B cell (primary cell): Measurements from ENCODE around the gene PDE4B. TPM values are rescaled to one million over a fixed set of nuclear protein-coding genes. Genes with fewer than 3 reads are reported as not detected.

ENCODE experiments used
- ATAC-seq: fragments of 200-7000 bp; cut with Tn5 transposase; one replicate; pipeline ENCODE4 v1.10.0; 2021; ENCODE audit warnings: low read depth, mild to moderate bottlenecking, moderate number of reproducible peaks, moderate library complexity
- CTCF ChIA-PET: fragments of 350-600 bp; sonication (Branson Sonifier 250); formaldehyde crosslinking; loops from one replicate; lab custom pipeline; 2021; ENCODE audit warnings: antibody characterized with exemption, inconsistent platforms; lab: Charles Lee
- POLR2A ChIA-PET: fragments of 350-600 bp; sonication (Branson Sonifier 250); formaldehyde crosslinking; loops from one replicate; lab custom pipeline; 2021; ENCODE audit warnings: antibody characterized with exemption; lab: Charles Lee
- DNase-seq: peaks from one replicate; pipeline ENCODE4 v3.0.0; 2013
- H2AFZ ChIP-seq: 2 replicates; pipeline ENCODE4 v1.6.1; 2012; ENCODE audit warnings: mild to moderate bottlenecking, low read depth, low read length; ENCODE audit not compliant: insufficient read depth, poor library complexity, severe bottlenecking
- H3K27ac ChIP-seq, 2 donors: 1 replicate in 1 of 2; 2 replicates in 1 of 2; pipeline ENCODE4 v1.5.1; 2012 to 2013; ENCODE audit warnings: low read length in 2 of 2, mild to moderate bottlenecking in 2 of 2, moderate library complexity in 1 of 2
- H3K27me3 ChIP-seq, 4 experiments: fragments of 200-600 bp in 1 of 4; sonication (generic) in 1 of 4; replicated peaks in 1 of 4; 1 replicate in 2 of 4; 2 replicates in 2 of 4; pipeline versions ENCODE4 v1.6.1 to v1.7.0; 2013 to 2016; ENCODE audit warnings: low read length in 3 of 4, mild to moderate bottlenecking in 2 of 4, mixed read lengths in 1 of 4, moderate library complexity in 1 of 4; ENCODE audit not compliant: insufficient read depth in 4 of 4, control insufficient read depth in 3 of 4; ENCODE audit errors: control extremely low read depth in 1 of 4
- H3K36me3 ChIP-seq, 2 experiments: replicated peaks in 1 of 2; 1 replicate in 1 of 2; 2 replicates in 1 of 2; pipeline versions ENCODE4 v1.6.1 to v1.7.1; 2013; ENCODE audit warnings: low read length in 1 of 2; ENCODE audit not compliant: insufficient read depth in 2 of 2, control insufficient read depth in 1 of 2; ENCODE audit errors: control extremely low read depth in 1 of 2, extremely low read depth in 1 of 2
- H3K4me1 ChIP-seq, 2 donors: fragments of 200-600 bp in 1 of 2; sonication (generic) in 1 of 2; 1 replicate in 1 of 2; 2 replicates in 1 of 2; pipeline versions ENCODE4 v1.5.1 to v1.6.1; 2013 to 2017; ENCODE audit warnings: low read length in 2 of 2; ENCODE audit not compliant: control insufficient read depth in 2 of 2, insufficient read depth in 2 of 2
- H3K4me2 ChIP-seq: replicated peaks from 2 replicates; pipeline ENCODE3; 2012; ENCODE audit warnings: mild to moderate bottlenecking, low read depth, low read length; ENCODE audit not compliant: poor library complexity, severe bottlenecking
- H3K4me3 ChIP-seq, 5 experiments: fragments of 200-600 bp in 1 of 5; sonication (generic) in 1 of 5; 1 replicate in 3 of 5; 2 replicates in 2 of 5; pipeline versions ENCODE4 v1.5.1 to v1.7.0; 2011 to 2016; ENCODE audit warnings: low read length in 4 of 5, mild to moderate bottlenecking in 4 of 5, low read depth in 2 of 5, control low read depth in 1 of 5, moderate library complexity in 1 of 5; ENCODE audit not compliant: insufficient read depth in 1 of 5; ENCODE audit errors: control extremely low read depth in 1 of 5, extremely low read depth in 1 of 5
- H3K79me2 ChIP-seq: fragments of 200-600 bp; sonication (generic); one replicate; pipeline ENCODE4 v1.6.0; 2016; ENCODE audit warnings: low read length; ENCODE audit not compliant: control insufficient read depth, insufficient read depth
- H3K9ac ChIP-seq: fragments of 200-600 bp; sonication (generic); 2 replicates; pipeline ENCODE4 v1.6.1; 2017; ENCODE audit warnings: mild to moderate bottlenecking, low read length, moderate library complexity
- H3K9me3 ChIP-seq, 3 donors: one replicate each; pipeline versions ENCODE4 v1.6.1 to v1.7.1; 2013; ENCODE audit warnings: low read length in 2 of 3; ENCODE audit not compliant: control insufficient read depth in 2 of 3, insufficient read depth in 1 of 3; ENCODE audit errors: control extremely low read depth in 1 of 3
- H4K20me1 ChIP-seq: 2 replicates; pipeline ENCODE4 v1.6.0; 2012; ENCODE audit warnings: mild to moderate bottlenecking, low read length; ENCODE audit not compliant: insufficient read depth, control insufficient read depth, poor library complexity, severe bottlenecking
- H3K27ac Mint-ChIP-seq: one replicate; pipeline ENCODE4 v1.8.0; 2021; ENCODE audit warnings: mixed read lengths
- H3K27me3 Mint-ChIP-seq: one replicate; pipeline ENCODE4 v1.8.0; 2021; ENCODE audit warnings: mixed read lengths
- H3K4me1 Mint-ChIP-seq: one replicate; pipeline ENCODE4 v1.8.0; 2021; ENCODE audit warnings: mixed read lengths
- H3K4me3 Mint-ChIP-seq: one replicate; pipeline ENCODE4 v1.8.0; 2021; ENCODE audit warnings: mixed read lengths
- H3K9me3 Mint-ChIP-seq: one replicate; pipeline ENCODE4 v1.8.0; 2022; ENCODE audit warnings: mixed read lengths; ENCODE audit not compliant: insufficient read depth
- CTCF ChIP-seq: fragments of 200-600 bp; IDR thresholded peaks from one replicate; pipeline ENCODE4 v1.8.0; 2022; ENCODE audit warnings: antibody characterized with exemption, mild to moderate bottlenecking
- EZH2 ChIP-seq: IDR thresholded peaks from 2 replicates; pipeline ENCODE4 v1.6.1; 2012; ENCODE audit warnings: borderline replicate concordance, low read depth, mild to moderate bottlenecking, moderate library complexity, low read length; ENCODE audit not compliant: insufficient read depth, poor library complexity, severe bottlenecking
- WGBS: methylation state at CpG from one replicate; pipeline ENCODE4 v1.1.5; 2013; ENCODE audit warnings: missing lambda C conversion rate; ENCODE audit not compliant: insufficient coverage; 5-methylcytosine and 5-hydroxymethylcytosine counted together
- intact Hi-C: fragments of 100-400 bp; cut with micrococcal nuclease; formaldehyde crosslinking; loops from one replicate; pipeline ENCODE4 v1.10.0; 2022
- polyA plus RNA-seq: library from polyadenylated mRNA; depleted of rRNA; stranded (reverse); fragments of >200 nt; gene quantifications from 2 replicates; pipeline ENCODE4 v1.2.3, GENCODE V29; 2012
- total RNA-seq, 2 donors: library from RNA; stranded (reverse); fragments of 120-200 nt in 1 of 2; gene quantifications; 1 replicate in 1 of 2; 2 replicates in 1 of 2; pipeline versions ENCODE4 v1.2.3 to v1.2.4, GENCODE V29; 2013 to 2022

Gene PDE4B
- total and polyA plus RNA-seq, 2 donors (not counting 1 experiment from before 2014, with no cell fraction given) = 63.7 to 242 TPM

GRCh38 chr1:65949230-65949626 lies 156.5 kb downstream of the PDE4B start:
- no peaks in the 10 kb centered on the region for H3K9me3 Mint-ChIP-seq

GRCh38 chr1:65949933-65950332 lies 157.2 kb downstream of the PDE4B start:
- 95% methylated on average over 2 of the region's 3 CpGs for WGBS
- Histone ChIP-seq H3K4me1 (no peaks in the 10 kb centered on the region), H3K9ac (no peak overlapping the region), H4K20me1 (no peaks in the 10 kb centered on the region), H3K79me2 (no peaks in the 10 kb centered on the region), H3K27ac (no peak overlapping the region), H3K4me2 (no peak overlapping the region), H3K27me3 (peaks cover 0 to 4% (median 0%) of the 10 kb centered on the region in 4 experiments), H3K4me3 (no peak overlapping the region), H3K9me3 (no peaks in the 10 kb centered on the region), H2AFZ (no peak overlapping the region), H3K36me3 (no peaks in the 10 kb centered on the region)
- ATAC-seq (no peak), DNase-seq (no peak)
- Mint-ChIP-seq H3K4me3 (no peak overlapping the region), H3K9me3 (no peaks in the 10 kb centered on the region), H3K4me1 (no peaks in the 10 kb centered on the region), H3K27ac (no peak overlapping the region), H3K27me3 (peaks cover 8% of the 10 kb centered on the region)
- TF ChIP-seq CTCF (no peak), EZH2 (no peak)
- CTCF ChIA-PET = interaction anchor here (1.0 kb wide), 1 partner anchor 14 kb away, joined by 3 read pairs; no protein-coding TSS in a partner anchor
- POLR2A ChIA-PET = no interaction called here
- intact Hi-C loops = loop anchor here (10.0 kb wide), 1 partner anchor 425 kb away; no protein-coding TSS in a partner anchor

More at GRCh38 chr1:65949230-65949626, 156.5 kb downstream of the PDE4B start:
- TF ChIP-seq EZH2 (no peak), CTCF (no peak)
- 87% methylated on average over 2 of the region's 2 CpGs for WGBS
- Histone ChIP-seq H3K4me3 (no peak overlapping the region), H3K27me3 (peaks cover 0 to 4% (median 0%) of the 10 kb centered on the region in 4 experiments), H3K27ac (no peak overlapping the region), H3K4me1 (no peaks in the 10 kb centered on the region), H3K4me2 (no peak overlapping the region), H3K9me3 (no peaks in the 10 kb centered on the region), H3K79me2 (no peaks in the 10 kb centered on the region), H3K36me3 (no peaks in the 10 kb centered on the region), H4K20me1 (no peaks in the 10 kb centered on the region), H2AFZ (no peak overlapping the region), H3K9ac (no peak overlapping the region)
- CTCF ChIA-PET = no interaction called here
- POLR2A ChIA-PET = no interaction called here
- DNase-seq (no peak), ATAC-seq (no peak)
- Mint-ChIP-seq H3K27ac (no peak overlapping the region), H3K4me3 (no peak overlapping the region), H3K27me3 (peaks cover 8% of the 10 kb centered on the region), H3K4me1 (no peaks in the 10 kb centered on the region)
- intact Hi-C loops = no loop called here
